ENCODE measurements around the gene JCAD. TPM values are rescaled to one million over a fixed set of nuclear protein-coding genes. Genes with fewer than 3 reads are reported as not detected.

Gene JCAD
- total RNA-seq, 1 donor from 2014 or later: 60.5 TPM

GRCh38 chr10:30073045-30073766 lies 13.8 kb upstream of the JCAD start:
- DNase-seq (ENCODE audit: low read depth in 2 of 2): no peak

- no peak for DNase-seq (ENCODE audit: low read depth in 2 of 2)
These were observed 12.7 kb upstream of the JCAD start for GRCh38 chr10:30072068-30072467.

GRCh38 chr10:30070001-30070685 lies 10.8 kb upstream of the JCAD start:
- peak; percentile 12 to 83 for DNase-seq (ENCODE audit: low read depth in 2 of 2)

GRCh38 chr10:30068492-30069223 lies 9.3 kb upstream of the JCAD start:
- DNase-seq (ENCODE audit: low read depth in 2 of 2): no peak

GRCh38 chr10:30063099-30063498 lies 3.7 kb upstream of the JCAD start:
- peak in 1 of 2 donors; percentile 97 for DNase-seq (ENCODE audit: low read depth in 2 of 2)

GRCh38 chr10:30062582-30062981 lies 3.2 kb upstream of the JCAD start:
- DNase-seq (ENCODE audit: low read depth in 2 of 2): peak in 1 of 2 donors; percentile 45

- DNase-seq (ENCODE audit: low read depth in 2 of 2): peak in 1 of 2 donors; percentile 86
These were observed 2.7 kb upstream of the JCAD start for GRCh38 chr10:30062090-30062489.

- peak in 1 of 2 donors; percentile 16 for DNase-seq (ENCODE audit: low read depth in 2 of 2)
These were observed 735 bp downstream of the JCAD start for GRCh38 chr10:30058570-30059132.

- peak in 1 of 2 donors; percentile 39 for DNase-seq (ENCODE audit: low read depth in 2 of 2)
These were observed 1.4 kb downstream of the JCAD start for GRCh38 chr10:30057894-30058556.

GRCh38 chr10:30057421-30057841 lies 2.0 kb downstream of the JCAD start:
- peak; percentile 52 to 54 for DNase-seq (ENCODE audit: low read depth in 2 of 2)

- DNase-seq (ENCODE audit: low read depth in 2 of 2): peak; percentile 46
These were observed 2.5 kb downstream of the JCAD start for GRCh38 chr10:30056767-30057355.

GRCh38 chr10:30056281-30056680 lies 3.1 kb downstream of the JCAD start:
- DNase-seq (ENCODE audit: low read depth in 2 of 2): peak in 1 of 2 donors; percentile 58

- DNase-seq (ENCODE audit: low read depth in 2 of 2): peak; percentile 55 to 66
These were observed 4.1 kb downstream of the JCAD start for GRCh38 chr10:30055226-30055662.

- DNase-seq (ENCODE audit: low read depth in 2 of 2): peak in 1 of 2 donors; percentile 50
These were observed 7.3 kb downstream of the JCAD start for GRCh38 chr10:30052062-30052461.

- no peak for DNase-seq (ENCODE audit: low read depth in 2 of 2)
These were observed 8.2 kb downstream of the JCAD start for GRCh38 chr10:30051220-30051619.

GRCh38 chr10:30050411-30050810 lies 9.0 kb downstream of the JCAD start:
- DNase-seq (ENCODE audit: low read depth in 2 of 2): no peak

- DNase-seq (ENCODE audit: low read depth in 2 of 2): peak; percentile 83 to 97
These were observed 10.4 kb downstream of the JCAD start for GRCh38 chr10:30048768-30049517.

- DNase-seq (ENCODE audit: low read depth in 2 of 2): no peak
These were observed 11.4 kb downstream of the JCAD start for GRCh38 chr10:30047924-30048531.

GRCh38 chr10:30047430-30047829 lies 12.0 kb downstream of the JCAD start:
- DNase-seq (ENCODE audit: low read depth in 2 of 2): no peak

- no peak for DNase-seq (ENCODE audit: low read depth in 2 of 2)
These were observed 12.9 kb downstream of the JCAD start for GRCh38 chr10:30046476-30046875.
